Measurements from ENCODE around the gene RPL3. TPM values are rescaled to one million over a fixed set of nuclear protein-coding genes. Genes with fewer than 3 reads are reported as not detected.

RPL3 gene
- total RNA-seq, 2 experiments from 2014 or later = 3,952 to 3,974 TPM

- H3K36me3 ChIP-seq (ENCODE audit: insufficient read depth, low read length) = no peaks in the 10 kb centered on the region
- H3K4me3 Mint-ChIP-seq = no peak overlapping the region
- H3K27ac Mint-ChIP-seq = no peak overlapping the region
- H3K9me3 Mint-ChIP-seq = no peaks in the 10 kb centered on the region
- ChIA-PET CTCF (no interaction called here), POLR2A (no interaction called here)
- peaks cover 8% of the 10 kb centered on the region for H3K4me1 Mint-ChIP-seq (ENCODE audit: low read depth)
- peaks cover 8% of the 10 kb centered on the region for H3K4me1 ChIP-seq (ENCODE audit: insufficient read depth, low read length)
- ATAC-seq (ENCODE audit: poor library complexity) (no peak), DNase-seq (no peak)
- no peak overlapping the region for H3K4me3 ChIP-seq (ENCODE audit: low read length)
- peaks cover 9 to 14% of the 10 kb centered on the region in 2 experiments for H3K9me3 ChIP-seq (ENCODE audit: control insufficient read depth in 1 of 2, insufficient read depth in 1 of 2, low read length in 2 of 2)
- no peaks in the 10 kb centered on the region for H3K36me3 Mint-ChIP-seq (ENCODE audit: low read depth)
- no peak overlapping the region for H3K27ac ChIP-seq (ENCODE audit: low read depth in 1 of 2, low read length in 2 of 2)
- no peak for TF ChIP-seq CTCF (IDR thresholded peaks at IDR 0.05)
- no peaks in the 10 kb centered on the region for H3K27me3 Mint-ChIP-seq
- H3K27me3 ChIP-seq (ENCODE audit: control insufficient read depth in 1 of 2, insufficient read depth in 2 of 2, low read length in 2 of 2) = no peaks in the 10 kb centered on the region
- intact Hi-C loops (cut with DNase I, micrococcal nuclease) = loop anchor here in 1 of 2 experiments (10.0 kb wide), 1 partner anchor 680 kb away; no protein-coding TSS in a partner anchor
Observed at GRCh38 chr22:39284983-39285382, 34.4 kb downstream of the RPL3 start.

- H3K9me3 Mint-ChIP-seq = no peaks in the 10 kb centered on the region
- H3K27me3 Mint-ChIP-seq = peaks cover 4% of the 10 kb centered on the region
- Histone ChIP-seq H3K27me3 (ENCODE audit: control insufficient read depth in 1 of 2, insufficient read depth in 2 of 2, low read length in 2 of 2) (no peaks in the 10 kb centered on the region), H3K36me3 (ENCODE audit: insufficient read depth, low read length) (no peaks in the 10 kb centered on the region), H3K9me3 (ENCODE audit: control insufficient read depth in 1 of 2, insufficient read depth in 1 of 2, low read length in 2 of 2) (peaks cover 9 to 14% of the 10 kb centered on the region in 2 experiments), H3K27ac (ENCODE audit: low read depth in 1 of 2, low read length in 2 of 2) (no peak overlapping the region), H3K4me3 (ENCODE audit: low read length) (no peak overlapping the region), H3K4me1 (ENCODE audit: insufficient read depth, low read length) (peaks cover 8% of the 10 kb centered on the region)
- no peak overlapping the region for H3K4me3 Mint-ChIP-seq
- no peak for TF ChIP-seq CTCF (IDR thresholded peaks at IDR 0.05)
- ATAC-seq (ENCODE audit: poor library complexity) = no peak
- H3K36me3 Mint-ChIP-seq (ENCODE audit: low read depth) = no peaks in the 10 kb centered on the region
- POLR2A ChIA-PET = no interaction called here
- H3K27ac Mint-ChIP-seq = no peak overlapping the region
- CTCF ChIA-PET = no interaction called here
- DNase-seq = no peak
- H3K4me1 Mint-ChIP-seq (ENCODE audit: low read depth) = peaks cover 8% of the 10 kb centered on the region
- intact Hi-C loops (cut with DNase I, micrococcal nuclease) = loop anchor here in 1 of 2 experiments (10.0 kb wide), 1 partner anchor 680 kb away; no protein-coding TSS in a partner anchor
Observed at GRCh38 chr22:39284142-39284980, 35.1 kb downstream of the RPL3 start.

- Histone ChIP-seq H3K36me3 (ENCODE audit: insufficient read depth, low read length) (no peaks in the 10 kb centered on the region), H3K27ac (ENCODE audit: low read depth in 1 of 2, low read length in 2 of 2) (no peak overlapping the region), H3K27me3 (ENCODE audit: control insufficient read depth in 1 of 2, insufficient read depth in 2 of 2, low read length in 2 of 2) (no peaks in the 10 kb centered on the region), H3K4me3 (ENCODE audit: low read length) (no peak overlapping the region), H3K4me1 (ENCODE audit: insufficient read depth, low read length) (peaks cover 8% of the 10 kb centered on the region), H3K9me3 (ENCODE audit: control insufficient read depth in 1 of 2, insufficient read depth in 1 of 2, low read length in 2 of 2) (peaks cover 9 to 14% of the 10 kb centered on the region in 2 experiments)
- Mint-ChIP-seq H3K4me3 (no peak overlapping the region), H3K27me3 (peaks cover 5% of the 10 kb centered on the region), H3K9me3 (no peaks in the 10 kb centered on the region), H3K36me3 (ENCODE audit: low read depth) (no peaks in the 10 kb centered on the region), H3K27ac (no peak overlapping the region), H3K4me1 (ENCODE audit: low read depth) (peaks cover 8% of the 10 kb centered on the region)
- DNase-seq = no peak
- ChIA-PET POLR2A (no interaction called here), CTCF (no interaction called here)
- no peak for TF ChIP-seq CTCF (IDR thresholded peaks at IDR 0.05)
- intact Hi-C loops (cut with DNase I, micrococcal nuclease) = loop anchor here in 1 of 2 experiments (10.0 kb wide), 1 partner anchor 679 kb away; no protein-coding TSS in a partner anchor
- no peak for ATAC-seq (ENCODE audit: poor library complexity)
Observed at GRCh38 chr22:39283322-39284141, 35.9 kb downstream of the RPL3 start.

Data from CD4-positive, alpha-beta T cell (primary cell).